GM21786 (cell line): ENCODE measurements around the gene CABP5.
"Not testable (repeated sequence)": the region's sequence is repeated elsewhere in the genome, so short reads cannot be mapped to it uniquely, and the experiment has no call there.

Experiments used
- ATAC-seq: cut with Tn5 transposase; IDR thresholded peaks from one replicate; pipeline ENCODE4 v1.9.1; 2021; ENCODE audit not compliant: unreplicated experiment

CABP5 gene

GRCh38 chr19:48043675-48044258 is at the start of gene CABP5:
CABP5 (minus strand) TSS chr19:48044079; CDS start chr19:48043922, 157 bp downstream.
- no peak for ATAC-seq

GRCh38 chr19:48091111-48091718 is 47.3 kb upstream of the CABP5 start:
- ATAC-seq: not testable (repeated sequence)

- no peak for ATAC-seq
Observed at GRCh38 chr19:48090281-48090802, 46.5 kb upstream of the CABP5 start.

- not testable (repeated sequence) for ATAC-seq
Observed at GRCh38 chr19:48088991-48089390, 45.1 kb upstream of the CABP5 start.

GRCh38 chr19:48085904-48086864 is 42.3 kb upstream of the CABP5 start:
- no peak for ATAC-seq

GRCh38 chr19:48085076-48085475 is 41.2 kb upstream of the CABP5 start:
- ATAC-seq: no peak

- no peak for ATAC-seq
Observed at GRCh38 chr19:48081106-48081505, 37.2 kb upstream of the CABP5 start.

- ATAC-seq: not testable (repeated sequence)
Observed at GRCh38 chr19:48070177-48070769, 26.4 kb upstream of the CABP5 start.

- no peak for ATAC-seq
Observed at GRCh38 chr19:48069435-48069834, 25.6 kb upstream of the CABP5 start.

- no peak for ATAC-seq
Observed at GRCh38 chr19:48064509-48064908, 20.6 kb upstream of the CABP5 start.

GRCh38 chr19:48061401-48062344 is 17.8 kb upstream of the CABP5 start:
- ATAC-seq: no peak

- no peak for ATAC-seq
Observed at GRCh38 chr19:48060381-48060780, 16.5 kb upstream of the CABP5 start.

- ATAC-seq: no peak
Observed at GRCh38 chr19:48059331-48059730, 15.5 kb upstream of the CABP5 start.

- ATAC-seq: no peak
Observed at GRCh38 chr19:48053856-48054255, 10.0 kb upstream of the CABP5 start.

GRCh38 chr19:48053076-48053475 is 9.2 kb upstream of the CABP5 start:
- no peak for ATAC-seq

- ATAC-seq: no peak
Observed at GRCh38 chr19:48051335-48052033, 7.6 kb upstream of the CABP5 start.

- no peak for ATAC-seq
Observed at GRCh38 chr19:48044561-48044960, 682 bp upstream of the CABP5 start.

- no peak for ATAC-seq
Observed at GRCh38 chr19:48041877-48042580, 1.9 kb downstream of the CABP5 start.

GRCh38 chr19:48036765-48037164 is 7.1 kb downstream of the CABP5 start:
- no peak for ATAC-seq
